Neuronal stem cell (in vitro differentiated cells): Measurements from ENCODE around the gene GYS1.

ENCODE experiments used
- DNase-seq: peaks from one replicate; pipeline ENCODE4 v3.0.0-alpha.2; 2013; ENCODE audit warnings: low spot score
- H2AFZ ChIP-seq: one replicate; pipeline ENCODE4 v1.6.1; 2013; ENCODE audit warnings: mild to moderate bottlenecking, low read length, inconsistent platforms
- H2AK5ac ChIP-seq: 2 replicates; pipeline ENCODE4 v1.6.1; 2013; ENCODE audit warnings: low read depth, mild to moderate bottlenecking, inconsistent platforms, low read length, moderate library complexity, mixed read lengths
- H2BK120ac ChIP-seq: 2 replicates; pipeline ENCODE4 v1.6.1; 2013; ENCODE audit warnings: low read depth, mild to moderate bottlenecking, inconsistent platforms, low read length, moderate library complexity, mixed read lengths
- H2BK12ac ChIP-seq: one replicate; pipeline ENCODE4 v1.6.1; 2013; ENCODE audit warnings: low read length, inconsistent platforms
- H2BK15ac ChIP-seq: 2 replicates; pipeline ENCODE4 v1.6.1; 2013; ENCODE audit warnings: mild to moderate bottlenecking, low read length, inconsistent platforms, mixed read lengths
- H2BK5ac ChIP-seq: one replicate; pipeline ENCODE4 v1.6.1; 2013; ENCODE audit warnings: inconsistent platforms, mild to moderate bottlenecking, low read length, moderate library complexity
- H3K14ac ChIP-seq: one replicate; pipeline ENCODE4 v1.6.1; 2013; ENCODE audit warnings: low read length, inconsistent platforms
- H3K18ac ChIP-seq: 2 replicates; pipeline ENCODE4 v1.6.1; 2013; ENCODE audit warnings: low read length, inconsistent platforms
- H3K23ac ChIP-seq: 2 replicates; pipeline ENCODE4 v1.6.1; 2013; ENCODE audit warnings: low read depth, mild to moderate bottlenecking, mixed read lengths, low read length, inconsistent platforms; ENCODE audit not compliant: poor library complexity
- H3K27ac ChIP-seq: replicated peaks from 3 replicates; pipeline ENCODE4 v1.5.1; 2013; ENCODE audit warnings: low read length, inconsistent platforms
- H3K27me3 ChIP-seq, 3 experiments: 2 replicates each; pipeline ENCODE4 v1.6.1; 2013; ENCODE audit warnings: low read length in 3 of 3, mild to moderate bottlenecking in 2 of 3, inconsistent platforms in 1 of 3, low read depth in 1 of 3, mixed read lengths in 1 of 3, moderate library complexity in 1 of 3; ENCODE audit not compliant: control insufficient read depth in 3 of 3, insufficient read depth in 3 of 3
- H3K36me3 ChIP-seq, 2 donors: replicated peaks in 1 of 2; 2 replicates each; pipeline ENCODE4 v1.6.1; 2013; ENCODE audit warnings: low read length in 2 of 2; ENCODE audit not compliant: control insufficient read depth in 2 of 2, insufficient read depth in 2 of 2
- H3K4ac ChIP-seq: 2 replicates; pipeline ENCODE4 v1.6.1; 2013; ENCODE audit warnings: inconsistent platforms, mild to moderate bottlenecking, low read length, moderate library complexity
- H3K4me1 ChIP-seq, 2 donors: 1 replicate in 1 of 2; 2 replicates in 1 of 2; pipeline ENCODE4 v1.6.1; 2013; ENCODE audit warnings: low read length in 2 of 2, low read depth in 1 of 2; ENCODE audit not compliant: control insufficient read depth in 2 of 2, insufficient read depth in 1 of 2
- H3K4me2 ChIP-seq: one replicate; pipeline ENCODE4 v1.6.1; 2013; ENCODE audit warnings: mild to moderate bottlenecking, low read length, inconsistent platforms; ENCODE audit not compliant: insufficient read depth, poor library complexity, severe bottlenecking
- H3K4me3 ChIP-seq, 2 donors: 2 replicates each; pipeline ENCODE4 v1.5.1; 2013; ENCODE audit warnings: low read length in 2 of 2, mild to moderate bottlenecking in 2 of 2, inconsistent platforms in 1 of 2, moderate library complexity in 1 of 2
- H3K79me1 ChIP-seq: one replicate; pipeline ENCODE4 v1.6.1; 2013; ENCODE audit warnings: low read depth, mild to moderate bottlenecking, inconsistent platforms, low read length, moderate library complexity
- H3K9ac ChIP-seq: one replicate; pipeline ENCODE4 v1.6.1; 2013; ENCODE audit warnings: mild to moderate bottlenecking, low read depth, low read length, inconsistent platforms; ENCODE audit not compliant: poor library complexity
- H3K9me3 ChIP-seq, 2 donors: replicated peaks in 1 of 2; 2 replicates each; pipeline versions ENCODE3 to v1.6.1; 2013; ENCODE audit warnings: low read length in 2 of 2, mild to moderate bottlenecking in 2 of 2, inconsistent platforms in 1 of 2, low read depth in 1 of 2, mixed read lengths in 1 of 2, moderate library complexity in 1 of 2; ENCODE audit not compliant: control insufficient read depth in 2 of 2, insufficient read depth in 1 of 2
- H4K8ac ChIP-seq: one replicate; pipeline ENCODE4 v1.6.1; 2013; ENCODE audit warnings: low read depth, mild to moderate bottlenecking, inconsistent platforms, low read length, moderate library complexity
- H4K91ac ChIP-seq: one replicate; pipeline ENCODE4 v1.6.1; 2013; ENCODE audit warnings: low read length, low read depth, mild to moderate bottlenecking, inconsistent platforms; ENCODE audit not compliant: poor library complexity
- WGBS, 2 donors: extraction: QIAGEN DNeasy Blood & Tissue Kit; methylation state at CpG; one replicate each; pipeline ENCODE4 v1.1.7; 2013; ENCODE audit warnings: missing lambda C conversion rate in 2 of 2, mixed read lengths in 1 of 2; ENCODE audit not compliant: insufficient read length in 2 of 2, insufficient replicate concordance in 1 of 2; ENCODE audit errors: extremely low coverage in 2 of 2; 5-methylcytosine and 5-hydroxymethylcytosine counted together

GYS1 gene

GRCh38 chr19:48988860-48989259 is 4.2 kb downstream of the GYS1 start:
- H2BK12ac ChIP-seq: no peak overlapping the region
- no peak overlapping the region for H3K4me2 ChIP-seq
- H3K27ac ChIP-seq: no peak overlapping the region
- H3K27me3 ChIP-seq: no peaks in the 10 kb centered on the region
- H3K23ac ChIP-seq: no peak overlapping the region
- H3K14ac ChIP-seq: no peak overlapping the region
- H2BK15ac ChIP-seq: no peak overlapping the region
- no peak overlapping the region for H4K91ac ChIP-seq
- no peak overlapping the region for H2BK120ac ChIP-seq
- H3K18ac ChIP-seq: no peak overlapping the region
- no peak overlapping the region for H3K4me3 ChIP-seq
- H3K36me3 ChIP-seq: peaks cover 23 to 51% of the 10 kb centered on the region in 2 donors
- no peak overlapping the region for H2AFZ ChIP-seq
- WGBS, 2 donors: no CpG with 5 or more reads among the region's 9 CpGs
- peaks cover 5% of the 10 kb centered on the region in 2 donors for H3K4me1 ChIP-seq
- H3K9ac ChIP-seq: no peak overlapping the region
- H3K9me3 ChIP-seq: no peaks in the 10 kb centered on the region
- H4K8ac ChIP-seq: no peak overlapping the region
- peaks cover 8% of the 10 kb centered on the region for H3K79me1 ChIP-seq
- no peak overlapping the region for H2BK5ac ChIP-seq
- DNase-seq: no peak
- no peak overlapping the region for H2AK5ac ChIP-seq
- no peak overlapping the region for H3K4ac ChIP-seq

- no peak overlapping the region for H3K27ac ChIP-seq
- H4K91ac ChIP-seq: no peak overlapping the region
- H4K8ac ChIP-seq: no peak overlapping the region
These were observed 4.8 kb downstream of the GYS1 start for GRCh38 chr19:48988286-48988685.

DNA sequence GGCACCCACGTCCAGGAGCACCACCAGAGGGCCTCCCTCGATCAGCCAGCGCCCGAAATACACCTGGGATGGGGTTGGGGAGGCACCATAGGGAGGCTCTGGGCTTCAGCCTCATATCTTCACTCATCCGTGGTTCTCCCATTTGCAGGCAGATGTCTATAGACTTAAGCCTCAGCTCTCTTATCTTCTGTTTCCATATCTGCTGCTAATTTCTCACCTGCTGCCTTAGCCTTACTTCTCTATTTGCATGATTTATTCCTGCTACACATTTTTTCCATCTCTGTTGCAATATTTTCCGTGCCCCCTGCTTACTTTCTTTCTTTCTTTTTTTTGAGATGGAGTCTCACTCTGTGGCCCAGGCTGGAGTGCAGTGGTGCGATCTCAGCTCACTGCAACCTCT is 5.8 kb downstream of the GYS1 start:
- Histone ChIP-seq H3K4me3 (no peak overlapping the region), H2BK15ac (no peak overlapping the region), H3K14ac (no peak overlapping the region), H3K18ac (no peak overlapping the region), H2AK5ac (no peak overlapping the region), H2BK5ac (no peak overlapping the region), H3K23ac (no peak overlapping the region), H2BK120ac (no peak overlapping the region), H3K4ac (no peak overlapping the region), H3K4me2 (no peak overlapping the region), H3K27me3 (no peaks in the 10 kb centered on the region), H2AFZ (no peak overlapping the region), H3K9me3 (no peaks in the 10 kb centered on the region), H4K8ac (no peak overlapping the region), H3K27ac (no peak overlapping the region), H2BK12ac (no peak overlapping the region), H3K36me3 (peaks cover 25 to 65% of the 10 kb centered on the region in 2 donors), H3K4me1 (peaks cover 5% of the 10 kb centered on the region in 2 donors), H3K9ac (no peak overlapping the region), H3K79me1 (peaks cover 5% of the 10 kb centered on the region), H4K91ac (no peak overlapping the region)
- no CpG with 5 or more reads among the region's 7 CpGs for WGBS, 2 donors
- DNase-seq: no peak

More at GRCh38 chr19:48988286-48988685, 4.8 kb downstream of the GYS1 start:
- Histone ChIP-seq H3K4me3 (no peak overlapping the region), H2AFZ (no peak overlapping the region), H3K18ac (no peak overlapping the region), H3K9ac (no peak overlapping the region), H2BK12ac (no peak overlapping the region), H2BK5ac (no peak overlapping the region), H3K14ac (no peak overlapping the region), H3K4ac (no peak overlapping the region), H3K4me1 (peaks cover 5% of the 10 kb centered on the region in 2 donors), H3K79me1 (peaks cover 8% of the 10 kb centered on the region), H3K23ac (no peak overlapping the region), H3K4me2 (no peak overlapping the region), H3K36me3 (peaks cover 25 to 57% of the 10 kb centered on the region in 2 donors), H2BK120ac (no peak overlapping the region), H2AK5ac (no peak overlapping the region), H3K9me3 (no peaks in the 10 kb centered on the region), H3K27me3 (no peaks in the 10 kb centered on the region), H2BK15ac (no peak overlapping the region)
- WGBS, 2 donors: no CpG with 5 or more reads among the region's 7 CpGs
- no peak for DNase-seq

DNA sequence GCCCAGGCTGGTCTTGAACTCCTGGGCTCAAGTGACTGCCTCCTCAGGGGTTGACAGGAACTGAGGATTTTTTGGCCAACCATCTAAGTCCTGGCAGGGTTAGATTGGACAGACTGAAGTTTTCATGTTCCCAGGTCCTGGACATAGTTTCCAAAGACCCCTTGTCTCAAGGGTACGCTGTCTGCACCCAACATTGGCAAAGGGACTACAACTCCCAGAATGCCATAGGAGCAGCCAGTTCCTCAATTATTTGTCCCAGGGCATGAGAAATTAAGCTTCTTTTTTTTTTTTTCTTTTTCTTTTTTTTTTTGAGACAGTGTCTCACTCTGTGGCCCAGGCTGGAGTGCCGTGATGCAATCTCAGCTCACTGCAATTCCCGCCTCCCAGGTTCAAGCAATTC is 6.9 kb downstream of the GYS1 start:
- no peak overlapping the region for H3K9ac ChIP-seq
- no peak overlapping the region for H2BK15ac ChIP-seq
- no peak overlapping the region for H3K4ac ChIP-seq
- no peak overlapping the region for H3K4me2 ChIP-seq
- peaks cover 30 to 75% of the 10 kb centered on the region in 2 donors for H3K36me3 ChIP-seq
- DNase-seq: no peak
- no peak overlapping the region for H2AFZ ChIP-seq
- no peak overlapping the region for H3K18ac ChIP-seq
- H4K91ac ChIP-seq: no peak overlapping the region
- H3K79me1 ChIP-seq: peaks cover 4% of the 10 kb centered on the region
- no peak overlapping the region for H3K23ac ChIP-seq
- H2BK12ac ChIP-seq: no peak overlapping the region
- no peaks in the 10 kb centered on the region for H3K4me1 ChIP-seq
- H2AK5ac ChIP-seq: no peak overlapping the region
- no peaks in the 10 kb centered on the region for H3K9me3 ChIP-seq
- H2BK5ac ChIP-seq: no peak overlapping the region
- no peak overlapping the region for H3K4me3 ChIP-seq
- no peak overlapping the region for H4K8ac ChIP-seq
- no peak overlapping the region for H3K14ac ChIP-seq
- H2BK120ac ChIP-seq: no peak overlapping the region
- H3K27me3 ChIP-seq: no peaks in the 10 kb centered on the region
- no CpG with 5 or more reads among the region's 3 CpGs for WGBS, 2 donors
- H3K27ac ChIP-seq: no peak overlapping the region
